Fibroblast of pulmonary artery (primary cell): ENCODE data around the gene GPR78.

Experiments
- DNase-seq: peaks from one replicate; pipeline ENCODE4 v3.0.0-alpha.2; 2010; ENCODE audit warnings: low read depth
- H3K4me3 ChIP-seq: replicated peaks from 2 replicates; pipeline ENCODE4 v1.5.1; 2011; ENCODE audit warnings: low read depth, mild to moderate bottlenecking, control low read depth, low read length, moderate library complexity
- CTCF ChIP-seq: IDR thresholded peaks from 2 replicates; pipeline ENCODE4 v1.5.1; 2011; ENCODE audit warnings: mild to moderate bottlenecking, control low read depth, low read length, inconsistent platforms; ENCODE audit errors: missing control alignments

The GPR78 gene

GRCh38 chr4:8552581-8553205 is 27.5 kb upstream of the GPR78 start:
- TF ChIP-seq CTCF = no peak
- no peak for DNase-seq
- H3K4me3 ChIP-seq = no peak overlapping the region

GRCh38 chr4:8553216-8553615 is 27.0 kb upstream of the GPR78 start:
- DNase-seq = no peak
- TF ChIP-seq CTCF = no peak
- H3K4me3 ChIP-seq = no peak overlapping the region

GRCh38 chr4:8553991-8554405 is 26.2 kb upstream of the GPR78 start:
- DNase-seq = no peak
- H3K4me3 ChIP-seq = no peak overlapping the region
- TF ChIP-seq CTCF = no peak

- no peak for TF ChIP-seq CTCF
- no peak overlapping the region for H3K4me3 ChIP-seq
- DNase-seq = no peak
Observed at GRCh38 chr4:8554555-8555100, 25.6 kb upstream of the GPR78 start.

GRCh38 chr4:8555716-8556115 is 24.5 kb upstream of the GPR78 start:
- TF ChIP-seq CTCF = no peak
- no peak overlapping the region for H3K4me3 ChIP-seq
- no peak for DNase-seq

- H3K4me3 ChIP-seq = no peak overlapping the region
- no peak for TF ChIP-seq CTCF
- peak; percentile 3 for DNase-seq
Observed at GRCh38 chr4:8556341-8557150, 23.6 kb upstream of the GPR78 start.
